GM12892 (cell line): ENCODE measurements around the gene NR5A2.

Experiments used
- POLR2A ChIP-seq: IDR thresholded peaks from 2 replicates; pipeline ENCODE4 v1.6.1; 2011; ENCODE audit warnings: low read depth, low read length, control low read depth
- POLR2AphosphoS5 ChIP-seq: IDR thresholded peaks from 2 replicates; pipeline ENCODE4 v1.6.1; 2011; ENCODE audit warnings: low read depth, low read length, control low read depth
- TAF1 ChIP-seq: IDR thresholded peaks from 2 replicates; pipeline ENCODE4 v1.6.1; 2011; ENCODE audit warnings: low read depth, mild to moderate bottlenecking, control low read depth, low read length, borderline replicate concordance

DNA sequence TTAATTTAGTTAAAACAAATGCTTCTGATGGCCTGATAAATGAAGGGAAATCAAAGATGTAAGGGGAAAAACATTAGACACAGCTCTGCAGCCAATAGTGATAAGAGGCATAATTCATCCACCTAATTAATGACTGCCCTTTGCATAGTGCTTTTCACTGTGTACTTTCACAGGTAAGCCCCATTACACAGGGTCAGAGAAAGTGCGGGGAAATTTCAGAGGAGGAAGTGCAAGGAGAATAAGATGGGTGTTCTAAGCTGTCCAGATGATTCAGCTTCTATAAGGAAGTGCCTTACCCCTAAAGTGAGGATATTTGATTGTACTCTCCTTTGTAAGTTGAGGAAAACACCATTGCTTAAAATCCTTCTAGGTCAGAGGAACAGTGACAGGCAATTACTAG is 88.0 kb downstream of the NR5A2 start:
- TF ChIP-seq POLR2A (no peak), POLR2AphosphoS5 (no peak), TAF1 (no peak)
